ENCODE data around the gene KRTAP1-3. TPM values are rescaled to one million over a fixed set of nuclear protein-coding genes. Genes with fewer than 3 reads are reported as not detected.

Gene KRTAP1-3
- total RNA-seq, 1 donor from 2014 or later: not detected

DNA sequence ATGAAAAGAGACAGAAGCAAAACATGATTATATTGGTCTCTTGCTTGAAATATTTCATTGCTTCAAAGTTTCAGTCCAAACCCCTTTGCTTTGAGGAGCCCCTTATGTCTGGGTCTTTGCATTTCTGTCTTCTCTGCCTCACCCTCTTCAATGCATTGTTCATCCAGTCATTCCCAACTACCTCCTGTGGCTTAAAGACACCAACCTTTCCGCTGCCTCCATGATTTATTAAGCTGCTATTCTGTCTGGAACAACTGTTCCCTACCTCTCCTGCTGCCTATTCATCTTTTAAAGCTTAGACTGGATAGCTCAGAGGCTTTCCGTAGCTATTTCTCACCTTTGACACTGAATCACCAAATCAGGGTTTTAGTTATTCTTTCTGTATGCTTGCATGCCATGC lies 37.3 kb downstream of the KRTAP1-3 start:
- H3K9me3 Mint-ChIP-seq (ENCODE audit: low read depth): no peaks in the 10 kb centered on the region
- H3K4me1 Mint-ChIP-seq (ENCODE audit: low read depth): no peaks in the 10 kb centered on the region
- H3K27ac Mint-ChIP-seq (ENCODE audit: unreplicated experiment): no peak overlapping the region
- TF ChIP-seq, protein P1, sequence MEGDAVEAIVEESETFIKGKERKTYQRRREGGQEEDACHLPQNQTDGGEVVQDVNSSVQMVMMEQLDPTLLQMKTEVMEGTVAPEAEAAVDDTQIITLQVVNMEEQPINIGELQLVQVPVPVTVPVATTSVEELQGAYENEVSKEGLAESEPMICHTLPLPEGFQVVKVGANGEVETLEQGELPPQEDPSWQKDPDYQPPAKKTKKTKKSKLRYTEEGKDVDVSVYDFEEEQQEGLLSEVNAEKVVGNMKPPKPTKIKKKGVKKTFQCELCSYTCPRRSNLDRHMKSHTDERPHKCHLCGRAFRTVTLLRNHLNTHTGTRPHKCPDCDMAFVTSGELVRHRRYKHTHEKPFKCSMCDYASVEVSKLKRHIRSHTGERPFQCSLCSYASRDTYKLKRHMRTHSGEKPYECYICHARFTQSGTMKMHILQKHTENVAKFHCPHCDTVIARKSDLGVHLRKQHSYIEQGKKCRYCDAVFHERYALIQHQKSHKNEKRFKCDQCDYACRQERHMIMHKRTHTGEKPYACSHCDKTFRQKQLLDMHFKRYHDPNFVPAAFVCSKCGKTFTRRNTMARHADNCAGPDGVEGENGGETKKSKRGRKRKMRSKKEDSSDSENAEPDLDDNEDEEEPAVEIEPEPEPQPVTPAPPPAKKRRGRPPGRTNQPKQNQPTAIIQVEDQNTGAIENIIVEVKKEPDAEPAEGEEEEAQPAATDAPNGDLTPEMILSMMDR (IDR thresholded peaks at IDR 0.05): no peak
- peaks cover 6% of the 10 kb centered on the region for H3K27me3 Mint-ChIP-seq (ENCODE audit: low read depth)
- no peak for DNase-seq (ENCODE audit: low spot score)
- H3K4me3 Mint-ChIP-seq (ENCODE audit: unreplicated experiment): no peak overlapping the region
- H3K36me3 Mint-ChIP-seq (ENCODE audit: low read depth): peaks cover 1% of the 10 kb centered on the region

DNA sequence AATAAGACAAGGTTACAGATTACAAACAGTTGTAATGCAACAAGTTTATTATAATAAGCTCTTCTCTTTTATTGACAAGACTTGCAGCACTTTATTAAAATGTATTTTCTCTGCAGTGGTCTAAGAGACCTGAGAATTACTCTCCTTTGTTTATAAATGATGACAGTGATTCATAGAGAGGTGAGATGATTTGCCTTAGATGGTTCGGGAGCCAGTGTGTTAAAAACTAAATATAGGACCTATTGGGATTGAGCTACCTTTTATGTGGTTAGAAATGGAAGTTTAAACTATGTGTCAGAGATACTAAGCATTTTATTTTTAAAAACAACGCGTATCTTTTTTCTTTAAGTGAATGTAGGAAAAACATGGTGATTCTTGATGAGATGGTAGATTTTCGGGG lies 37.8 kb downstream of the KRTAP1-3 start:
- no peak for DNase-seq (ENCODE audit: low spot score)
- no peak overlapping the region for H3K4me3 Mint-ChIP-seq (ENCODE audit: unreplicated experiment)

DNA sequence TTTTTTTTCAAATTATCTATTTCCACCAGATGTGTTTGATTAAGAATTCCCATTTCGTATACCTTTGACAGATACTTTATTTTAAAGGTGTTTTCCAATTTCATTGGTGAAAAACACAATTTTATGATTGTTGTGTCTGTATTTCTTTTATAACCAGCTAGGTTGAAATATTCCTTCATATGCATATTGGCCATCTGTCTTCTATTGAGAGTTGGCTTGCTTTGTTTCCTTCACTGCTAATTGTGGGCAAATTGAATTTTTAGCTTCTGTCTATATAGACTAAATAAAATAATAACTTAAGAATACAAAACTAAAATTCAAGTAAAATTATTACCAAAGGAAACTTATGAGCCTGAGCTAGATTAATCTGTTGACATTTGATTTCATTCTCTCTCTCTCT lies 39.6 kb downstream of the KRTAP1-3 start:
- H3K9me3 Mint-ChIP-seq (ENCODE audit: low read depth): no peaks in the 10 kb centered on the region
- H3K4me3 Mint-ChIP-seq (ENCODE audit: unreplicated experiment): no peak overlapping the region
- no peak for DNase-seq (ENCODE audit: low spot score)
- H3K27me3 Mint-ChIP-seq (ENCODE audit: low read depth): peaks cover 6% of the 10 kb centered on the region
- H3K27ac Mint-ChIP-seq (ENCODE audit: unreplicated experiment): no peak overlapping the region
- TF ChIP-seq, protein P1 (IDR thresholded peaks at IDR 0.05): no peak
- H3K4me1 Mint-ChIP-seq (ENCODE audit: low read depth): no peaks in the 10 kb centered on the region
- peaks cover 1% of the 10 kb centered on the region for H3K36me3 Mint-ChIP-seq (ENCODE audit: low read depth)

More for the DNA sequence above, 37.8 kb downstream of the KRTAP1-3 start:
- Mint-ChIP-seq H3K4me1 (ENCODE audit: low read depth) (no peaks in the 10 kb centered on the region), H3K27ac (ENCODE audit: unreplicated experiment) (no peak overlapping the region), H3K36me3 (ENCODE audit: low read depth) (peaks cover 1% of the 10 kb centered on the region), H3K27me3 (ENCODE audit: low read depth) (peaks cover 6% of the 10 kb centered on the region), H3K9me3 (ENCODE audit: low read depth) (no peaks in the 10 kb centered on the region)
- TF ChIP-seq, protein P1 (IDR thresholded peaks at IDR 0.05): no peak

DNA sequence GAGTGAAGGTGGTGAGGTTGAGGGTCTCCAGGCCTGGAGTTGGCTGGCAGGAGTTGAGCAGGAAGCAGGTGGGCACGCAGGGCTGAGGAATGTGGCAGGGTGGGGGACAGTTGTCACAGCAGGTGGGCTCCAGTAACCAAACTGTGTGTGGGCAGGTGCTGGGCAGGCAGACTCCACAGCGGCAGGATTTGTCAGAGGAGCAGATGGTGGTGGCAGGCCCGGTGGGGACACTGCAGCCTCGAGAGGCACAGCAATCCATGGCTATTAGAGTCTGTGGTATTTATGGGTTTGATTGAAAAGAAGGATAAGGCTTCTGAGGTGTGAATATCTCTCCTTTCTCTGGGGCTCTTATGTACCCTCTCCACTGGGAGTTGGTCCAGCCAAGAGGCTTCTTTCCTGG lies 40.8 kb downstream of the KRTAP1-3 start, which contains the start of gene KRTAP3-3:
Gene KRTAP3-3 (minus strand): TSS at position 326 of the 400 bp plus-strand sequence. CDS start 67 bp downstream, at position 259.
- Mint-ChIP-seq H3K9me3 (ENCODE audit: low read depth) (no peaks in the 10 kb centered on the region), H3K4me3 (ENCODE audit: unreplicated experiment) (no peak within 1 kb of the TSS), H3K36me3 (ENCODE audit: low read depth) (peaks cover 1% of the 10 kb centered on the region), H3K27me3 (ENCODE audit: low read depth) (peaks cover 6% of the 10 kb centered on the region), H3K4me1 (ENCODE audit: low read depth) (no peaks in the 10 kb centered on the region), H3K27ac (ENCODE audit: unreplicated experiment) (no peak within 1 kb of the TSS)
- TF ChIP-seq, protein P1 (IDR thresholded peaks at IDR 0.05): no peak
- DNase-seq (ENCODE audit: low spot score): no peak

DNA sequence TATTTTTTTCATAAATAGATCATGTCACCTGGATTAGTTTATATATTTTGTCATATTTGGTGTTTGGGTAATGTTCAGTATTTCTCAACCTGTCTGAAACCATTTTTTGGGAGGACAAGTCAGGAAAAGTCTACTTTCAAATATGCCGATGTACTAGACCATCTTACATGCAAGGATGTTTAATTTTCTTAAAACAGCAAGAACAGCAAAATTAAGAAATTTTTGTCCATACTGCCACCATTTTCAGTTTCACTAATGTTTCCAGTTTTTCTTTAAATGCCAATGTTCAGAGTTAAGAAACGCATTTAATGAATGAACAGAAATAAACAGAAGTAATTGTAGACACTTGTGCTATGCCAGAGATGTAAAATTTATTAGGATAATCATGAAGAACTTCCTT lies 41.6 kb downstream of the KRTAP1-3 start:
- Mint-ChIP-seq H3K4me3 (ENCODE audit: unreplicated experiment) (no peak overlapping the region), H3K9me3 (ENCODE audit: low read depth) (no peaks in the 10 kb centered on the region), H3K36me3 (ENCODE audit: low read depth) (peaks cover 1% of the 10 kb centered on the region), H3K27ac (ENCODE audit: unreplicated experiment) (no peak overlapping the region), H3K27me3 (ENCODE audit: low read depth) (peaks cover 6% of the 10 kb centered on the region), H3K4me1 (ENCODE audit: low read depth) (no peaks in the 10 kb centered on the region)
- DNase-seq (ENCODE audit: low spot score): no peak
- TF ChIP-seq, protein P1 (IDR thresholded peaks at IDR 0.05): no peak

Data from chondrocyte (in vitro differentiated cells).